Hepatocyte (in vitro differentiated cells): Measurements from ENCODE around the gene GNG10.

Source experiments
- CTCF ChIP-seq: fragments of 200-600 bp; sonication (generic); IDR thresholded peaks from 2 replicates; pipeline ENCODE4 v1.5.1; 2016; ENCODE audit warnings: antibody characterized with exemption, mild to moderate bottlenecking; ENCODE audit not compliant: poor library complexity
- EZH2 ChIP-seq: fragments of 200-600 bp; sonication (generic); IDR thresholded peaks from 2 replicates; pipeline ENCODE4 v1.6.1; 2016; ENCODE audit warnings: antibody characterized with exemption, mild to moderate bottlenecking, borderline replicate concordance
- EZH2phosphoT487 ChIP-seq: fragments of 200-600 bp; sonication (generic); IDR thresholded peaks from one replicate; pipeline ENCODE4 v1.6.1; 2018; ENCODE audit warnings: antibody characterized with exemption, mild to moderate bottlenecking, low read depth, moderate library complexity; ENCODE audit not compliant: unreplicated experiment, severe bottlenecking

DNA sequence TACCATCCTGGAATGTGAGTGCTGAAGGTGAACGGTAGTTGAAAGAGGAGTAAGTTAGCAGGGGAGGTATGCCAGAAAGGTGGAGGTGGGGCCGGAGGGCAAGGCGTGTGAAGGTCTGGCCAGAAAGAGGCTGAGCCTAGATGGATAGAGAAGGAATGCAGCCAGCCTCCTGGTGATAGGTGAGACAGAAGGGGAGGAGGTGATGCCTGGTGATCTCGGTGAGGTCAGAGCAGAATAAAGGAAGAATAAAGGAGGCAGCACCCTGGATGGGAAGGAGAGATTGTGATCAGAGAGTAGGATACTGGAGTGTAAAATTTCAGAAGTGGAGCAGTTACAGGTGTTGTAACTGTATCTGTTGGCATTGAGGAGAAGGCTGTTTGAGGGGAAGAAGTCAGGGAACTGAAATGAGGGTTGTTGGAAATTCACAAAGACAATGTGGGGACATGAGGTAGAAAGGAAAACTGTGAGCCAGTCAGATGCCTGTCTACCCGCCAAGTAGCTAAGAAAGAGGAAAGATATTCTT, 2.0 kb downstream of the GNG10 start:
- TF ChIP-seq CTCF, result no peak
- TF ChIP-seq EZH2, result no peak
- no peak for TF ChIP-seq EZH2phosphoT487
